Glutamatergic neuron (in vitro differentiated cells): Measurements from ENCODE around the gene PGA5. TPM values are rescaled to one million over a fixed set of nuclear protein-coding genes. Genes with fewer than 3 reads are reported as not detected.
A peak's percentile ranks its signal among the peaks of the same experiment; 100 is the strongest.

Experiments used
- DNase-seq: peaks from one replicate; pipeline ENCODE4 v3.0.0; 2022
- H3K27ac Mint-ChIP-seq: one replicate; pipeline ENCODE4 v1.8.0; 2020; ENCODE audit warnings: mild to moderate bottlenecking, mixed read lengths, inconsistent platforms; ENCODE audit not compliant: unreplicated experiment
- H3K27me3 Mint-ChIP-seq: one replicate; pipeline ENCODE4 v1.8.0; 2020; ENCODE audit warnings: mild to moderate bottlenecking, moderate library complexity, mixed read lengths, inconsistent platforms; ENCODE audit not compliant: unreplicated experiment
- H3K36me3 Mint-ChIP-seq: one replicate; pipeline ENCODE4 v1.8.0; 2020; ENCODE audit warnings: mild to moderate bottlenecking, mixed read lengths, inconsistent platforms; ENCODE audit not compliant: unreplicated experiment
- H3K4me1 Mint-ChIP-seq: one replicate; pipeline ENCODE4 v1.8.0; 2020; ENCODE audit warnings: mild to moderate bottlenecking, low read depth, mixed read lengths, inconsistent platforms; ENCODE audit not compliant: unreplicated experiment
- H3K4me3 Mint-ChIP-seq: one replicate; pipeline ENCODE4 v1.8.0; 2020; ENCODE audit warnings: mild to moderate bottlenecking, mixed read lengths, inconsistent platforms; ENCODE audit not compliant: unreplicated experiment
- H3K9me3 Mint-ChIP-seq: one replicate; pipeline ENCODE4 v1.8.0; 2020; ENCODE audit warnings: mild to moderate bottlenecking, moderate library complexity, mixed read lengths, inconsistent platforms; ENCODE audit not compliant: unreplicated experiment
- CTCF ChIP-seq: fragments of 200-600 bp; sonication (generic); IDR thresholded peaks from one replicate; pipeline ENCODE4 v1.5.0; 2021; ENCODE audit not compliant: partially characterized antibody, unreplicated experiment
- total RNA-seq: library from RNA; stranded (reverse); fragmentation: NEBNext Ultra II Directional; extraction: Animal tissue kit (Norgen Biotek cat#: 25700); gene quantifications from one replicate; pipeline ENCODE4 v1.2.1, GENCODE V29; 2021; ENCODE audit not compliant: unreplicated experiment

PGA5 gene
- total RNA-seq, 1 donor from 2014 or later: not detected

GRCh38 chr11:61292356-61292755 is 51.4 kb downstream of the PGA5 start:
- H3K4me1 Mint-ChIP-seq: peaks cover 8% of the 10 kb centered on the region
- H3K27ac Mint-ChIP-seq: no peak overlapping the region
- peak overlapping the region; percentile 64 for H3K4me3 Mint-ChIP-seq
- peaks cover 13% of the 10 kb centered on the region for H3K9me3 Mint-ChIP-seq
- no peaks in the 10 kb centered on the region for H3K36me3 Mint-ChIP-seq
- peaks cover 19% of the 10 kb centered on the region for H3K27me3 Mint-ChIP-seq
- DNase-seq: no peak
- TF ChIP-seq CTCF: no peak

GRCh38 chr11:61293867-61294716 is 53.1 kb downstream of the PGA5 start:
- Mint-ChIP-seq H3K4me3 (peak overlapping the region; percentile 93), H3K27me3 (peaks cover 19% of the 10 kb centered on the region), H3K4me1 (peaks cover 8% of the 10 kb centered on the region), H3K36me3 (no peaks in the 10 kb centered on the region), H3K9me3 (peaks cover 11% of the 10 kb centered on the region), H3K27ac (peak overlapping the region; percentile 88)
- DNase-seq: peak; percentile 67
- no peak for TF ChIP-seq CTCF

GRCh38 chr11:61294717-61295595 is 54.0 kb downstream of the PGA5 start, which contains the start of gene VWCE:
Gene VWCE, minus strand, starts transcription at chr11:61295316. Its CDS starts 279 bp downstream, at chr11:61295037.
- peak; percentile 85 for DNase-seq
- Mint-ChIP-seq H3K27ac (peak within 1 kb of the TSS; percentile 86), H3K4me3 (peak within 1 kb of the TSS; percentile 84), H3K36me3 (no peaks in the 10 kb centered on the region), H3K4me1 (peaks cover 8% of the 10 kb centered on the region), H3K9me3 (peaks cover 11% of the 10 kb centered on the region), H3K27me3 (peaks cover 19% of the 10 kb centered on the region)
- peak; percentile 19 for TF ChIP-seq CTCF

- H3K4me1 Mint-ChIP-seq: peaks cover 8% of the 10 kb centered on the region
- peak overlapping the region; percentile 74 for H3K4me3 Mint-ChIP-seq
- H3K27ac Mint-ChIP-seq: peak overlapping the region; percentile 71
- peaks cover 19% of the 10 kb centered on the region for H3K27me3 Mint-ChIP-seq
- DNase-seq: no peak
- peaks cover 11% of the 10 kb centered on the region for H3K9me3 Mint-ChIP-seq
- no peak for TF ChIP-seq CTCF
- H3K36me3 Mint-ChIP-seq: no peaks in the 10 kb centered on the region
Measured at GRCh38 chr11:61295596-61295926, 54.6 kb downstream of the PGA5 start.
